GM12878 (cell line): ENCODE results near the gene SLC12A7. TPM values are rescaled to one million over a fixed set of nuclear protein-coding genes. Genes with fewer than 3 reads are reported as not detected.

Experiments
- ATAC-seq: fragments of 200-7000 bp; cut with Tn5 transposase; 3 replicates; pipeline ENCODE4 v1.9.1; 2020; ENCODE audit warnings: mild to moderate bottlenecking, moderate library complexity
- BruUV-seq: library from RNA; stranded (reverse); fragments of 400-500 nt; replicated peaks from 2 replicates; lab custom pipeline; 2021; lab: Mats Ljungman, UMichigan
- CTCF ChIA-PET: fragments of 300-600 bp; sonication (Branson Sonifier 250); formaldehyde crosslinking; extraction: SDS; loops from one replicate; lab custom pipeline; 2021; ENCODE audit warnings: inconsistent platforms; lab: Yijun Ruan, JAX
- POLR2A ChIA-PET: fragments of 350-600 bp; formaldehyde crosslinking; extraction: SDS; loops from one replicate; lab custom pipeline; 2021; ENCODE audit warnings: inconsistent platforms; lab: Charles Lee
- RAD21 ChIA-PET: fragments of 300-600 bp; sonication (Branson Sonifier 250); formaldehyde crosslinking; loops from one replicate; lab custom pipeline; 2023; ENCODE audit warnings: antibody characterized with exemption; ENCODE audit not compliant: unreplicated experiment; lab: Charles Lee
- SMC1A ChIA-PET: fragments of 300-600 bp; sonication (Branson Sonifier 250); formaldehyde crosslinking; loops from one replicate; lab custom pipeline; 2023; ENCODE audit not compliant: unreplicated experiment, uncharacterized antibody; lab: Charles Lee
- DNase-seq: peaks from one replicate; pipeline ENCODE4 v3.0.0-alpha.2; 2011; ENCODE audit warnings: low read depth, low spot score
- FAIRE-seq: peaks from 3 replicates; lab custom pipeline; 2011; peaks lifted over from hg19 to GRCh38; lab: Jason Lieb, UNC
- H2AFZ ChIP-seq: 2 replicates; pipeline ENCODE4 v1.6.0; 2011; ENCODE audit warnings: low read depth, low read length, control low read depth; ENCODE audit not compliant: control insufficient read depth
- H3K27ac ChIP-seq: 2 replicates; pipeline ENCODE4 v1.5.1; 2011; ENCODE audit warnings: control low read depth; ENCODE audit not compliant: control insufficient read depth, insufficient read depth
- H3K27me3 ChIP-seq, 2 experiments: replicated peaks in 1 of 2; 2 replicates each; pipeline versions ENCODE4 v1.6.0 to v1.6.1; 2011; ENCODE audit warnings: low read length in 1 of 2; ENCODE audit not compliant: control insufficient read depth in 2 of 2, insufficient read depth in 2 of 2
- H3K36me3 ChIP-seq, 2 experiments: 2 replicates each; pipeline ENCODE4 v1.5.1; 2011; ENCODE audit warnings: low read length in 1 of 2; ENCODE audit not compliant: control insufficient read depth in 2 of 2, insufficient read depth in 2 of 2
- H3K4me1 ChIP-seq: 2 replicates; pipeline ENCODE4 v1.6.1; 2011; ENCODE audit warnings: mild to moderate bottlenecking, low read length, moderate library complexity, mixed read lengths; ENCODE audit not compliant: control insufficient read depth, insufficient read depth
- H3K4me2 ChIP-seq: 2 replicates; pipeline ENCODE4 v1.6.0; 2011; ENCODE audit warnings: control low read depth; ENCODE audit not compliant: control insufficient read depth, insufficient read depth
- H3K4me3 ChIP-seq: fragments of 200-600 bp; sonication (generic); 2 replicates; pipeline ENCODE4 v1.5.1; 2016
- H3K79me2 ChIP-seq: 2 replicates; pipeline ENCODE4 v1.6.0; 2011; ENCODE audit warnings: low read length; ENCODE audit not compliant: control insufficient read depth, insufficient read depth
- H3K9ac ChIP-seq: 2 replicates; pipeline ENCODE4 v1.8.0; 2011; ENCODE audit warnings: low read length, control low read depth, mixed read lengths; ENCODE audit not compliant: control insufficient read depth, insufficient read depth
- H3K9me3 ChIP-seq: replicated peaks from 3 replicates; pipeline ENCODE4 v1.5.1; 2011; ENCODE audit warnings: mild to moderate bottlenecking, low read length; ENCODE audit not compliant: control insufficient read depth, insufficient read depth
- H4K20me1 ChIP-seq: 2 replicates; pipeline ENCODE4 v1.6.0; 2011; ENCODE audit not compliant: control insufficient read depth, insufficient read depth
- BMI1 ChIP-seq: fragments of 450-650 bp; IDR thresholded peaks from 2 replicates; pipeline ENCODE4 v1.6.1; 2016; ENCODE audit warnings: mild to moderate bottlenecking, moderate library complexity, borderline replicate concordance
- FOXM1 ChIP-seq: IDR thresholded peaks from 2 replicates; pipeline ENCODE4 v1.6.1; 2012; ENCODE audit warnings: low read depth, mild to moderate bottlenecking, inconsistent platforms, low read length, moderate library complexity
- HDAC2 ChIP-seq: fragments of 200-600 bp; sonication (generic); IDR thresholded peaks from 2 replicates; pipeline ENCODE4 v1.6.1; 2017
- IKZF1 ChIP-seq: fragments of 450-650 bp; conservative IDR thresholded peaks from 2 replicates; pipeline ENCODE4 v1.6.1; 2017; ENCODE audit warnings: antibody characterized with exemption, mild to moderate bottlenecking
- MEF2B ChIP-seq: fragments of 450-650 bp; IDR thresholded peaks from 2 replicates; pipeline ENCODE4 v1.6.1; 2018; ENCODE audit warnings: mild to moderate bottlenecking, moderate library complexity; ENCODE audit not compliant: partially characterized antibody, poor library complexity, severe bottlenecking
- NR2F1 ChIP-seq: fragments of 450-650 bp; conservative IDR thresholded peaks from 2 replicates; pipeline ENCODE4 v1.6.1; 2017; ENCODE audit warnings: mild to moderate bottlenecking
- PKNOX1 ChIP-seq: fragments of 450-650 bp; IDR thresholded peaks from 2 replicates; pipeline ENCODE4 v1.6.1; 2016; ENCODE audit warnings: mild to moderate bottlenecking
- RBBP5 ChIP-seq: fragments of 200-600 bp; sonication (generic); conservative IDR thresholded peaks from 2 replicates; pipeline ENCODE4 v1.6.1; 2016
- SPI1 ChIP-seq: IDR thresholded peaks from 2 replicates; pipeline ENCODE4 v1.6.1; 2011; ENCODE audit warnings: low read depth, mild to moderate bottlenecking, low read length, moderate library complexity, borderline replicate concordance; ENCODE audit not compliant: insufficient read depth
- ZSCAN29 ChIP-seq: fragments of 450-650 bp; IDR thresholded peaks from 2 replicates; pipeline ENCODE4 v1.6.1; 2017; ENCODE audit warnings: mild to moderate bottlenecking, moderate library complexity
- whole genome bisulfite sequencing: methylation state at CpG from one replicate; pipeline ENCODE4 v1.1.6; 2016; ENCODE audit warnings: low lambda C conversion rate; ENCODE audit not compliant: insufficient replicate concordance, insufficient coverage; ENCODE audit errors: missing lambda C conversion rate; 5-methylcytosine and 5-hydroxymethylcytosine counted together
- in situ Hi-C: fragments of 300-500 bp; cut with MboI; formaldehyde crosslinking; loops from 9 replicates; pipeline ENCODE4 v1.14.3; 2018; ENCODE audit warnings: mixed read lengths
- intact Hi-C: fragments of 100-400 bp; cut with micrococcal nuclease; formaldehyde crosslinking; loops from one replicate; pipeline ENCODE4 v1.14.2; 2022; ENCODE audit not compliant: unreplicated experiment
- polyA plus RNA-seq, 11 experiments: library from polyadenylated mRNA; depleted of rRNA in 4 of 11; unstranded in 6 of 11; stranded (reverse) in 5 of 11; fragments of >200 nt; fragmentation: Nextera tagmentation in 4 of 11; fragmentation: Illumina TruSeq in 1 of 11; extraction: Ambion mirVana in 4 of 11; extraction: Trizol in 1 of 11; gene quantifications; 1 replicate in 1 of 11; 2 replicates in 10 of 11; pipeline versions ENCODE4 v1.2.1 to v1.2.3, GENCODE V29; 2011 to 2016; ENCODE audit warnings: inconsistent platforms in 2 of 11, missing spikeins in 2 of 11, low read depth in 1 of 11
- total RNA-seq, 4 experiments: library from RNA; depleted of rRNA in 3 of 4; stranded (reverse); fragments of >200 nt in 3 of 4; fragmentation: Illumina TruSeq in 1 of 4; extraction: Trizol in 1 of 4; gene quantifications; 2 replicates each; pipeline versions ENCODE4 v1.2.1 to v1.2.3, GENCODE V29; 2013 to 2021

The SLC12A7 gene
- total and polyA plus RNA-seq, 10 of the 15 experiments (the other 5 are each of a cell fraction or from before 2014, with no cell fraction given), result 0.10 to 10.0 (median 2.9) TPM

- WGBS, result 43% methylated on average over 41 of the region's 41 CpGs
- Histone ChIP-seq H3K4me1 (no peaks in the 10 kb centered on the region), H3K36me3 (no peaks in the 10 kb centered on the region), H3K9ac (no peak overlapping the region), H3K4me2 (no peak overlapping the region), H3K27ac (no peak overlapping the region), H2AFZ (no peak overlapping the region), H4K20me1 (no peaks in the 10 kb centered on the region), H3K4me3 (no peak overlapping the region), H3K79me2 (no peaks in the 10 kb centered on the region), H3K27me3 (peaks cover 0 to 2% of the 10 kb centered on the region in 2 experiments; a peak in 3 of 4 replicates), H3K9me3 (no peaks in the 10 kb centered on the region)
- RAD21 ChIA-PET, result interaction anchor here (1.2 to 3.6 kb wide), 3 partner anchors 10 to 13 kb away, joined by 3 to 27 read pairs (median 4); no protein-coding TSS in a partner anchor
- in situ Hi-C loops, result no loop called here
- CTCF ChIA-PET, result interaction anchor here (1.2 kb wide), 1 partner anchor 33 kb away, joined by 3 read pairs; no protein-coding TSS in a partner anchor
- POLR2A ChIA-PET, result interaction anchor here (1.3 kb wide), 1 partner anchor 13 kb away, joined by 3 read pairs; no protein-coding TSS in a partner anchor
- BruUV-seq, result no TSS peak
- DNase-seq (no peak), FAIRE-seq (no peak), ATAC-seq (no peak; the same call in 2 of the 3 replicates)
- TF ChIP-seq BMI1, result no peak
- no peak for TF ChIP-seq PKNOX1
- TF ChIP-seq ZSCAN29, result no peak
- TF ChIP-seq MEF2B, result no peak
- TF ChIP-seq HDAC2, result no peak
- no peak for TF ChIP-seq IKZF1
- no peak for TF ChIP-seq NR2F1
- TF ChIP-seq RBBP5, result no peak
- no peak for TF ChIP-seq SPI1
- no peak for TF ChIP-seq FOXM1
- intact Hi-C loops, result no loop called here
- SMC1A ChIA-PET, result no interaction called here
Measured at GRCh38 chr5:1120236-1120999, 8.6 kb upstream of the SLC12A7 start.
